HG02840 (cell line): Measurements from ENCODE around the gene GRM7.

Experiments
- ATAC-seq: cut with Tn5 transposase; IDR thresholded peaks from one replicate; pipeline ENCODE4 v1.9.1; 2021; ENCODE audit warnings: mild to moderate bottlenecking, moderate library complexity, moderate number of reproducible peaks; ENCODE audit not compliant: unreplicated experiment, low FRiP score

GRM7 gene

GRCh38 chr3:7381741-7382140, 520.8 kb downstream of the GRM7 start:
- no peak for ATAC-seq

GRCh38 chr3:7382293-7383010, 521.5 kb downstream of the GRM7 start:
- no peak for ATAC-seq

GRCh38 chr3:7385635-7386034, 524.7 kb downstream of the GRM7 start:
- no peak for ATAC-seq

- no peak for ATAC-seq
Measured at GRCh38 chr3:7388026-7388425, 527.1 kb downstream of the GRM7 start.

GRCh38 chr3:7392206-7392605, 531.3 kb downstream of the GRM7 start:
- no peak for ATAC-seq

GRCh38 chr3:7393944-7394605, 533.2 kb downstream of the GRM7 start:
- ATAC-seq = no peak

- no peak for ATAC-seq
Measured at GRCh38 chr3:7396534-7396933, 535.6 kb downstream of the GRM7 start.

GRCh38 chr3:7397097-7397496, 536.2 kb downstream of the GRM7 start:
- ATAC-seq = no peak

- ATAC-seq = no peak
Measured at GRCh38 chr3:7400360-7400759, 539.4 kb downstream of the GRM7 start.

- ATAC-seq = no peak
Measured at GRCh38 chr3:7401418-7401817, 540.5 kb downstream of the GRM7 start.

- no peak for ATAC-seq
Measured at GRCh38 chr3:7407107-7407506, 546.2 kb downstream of the GRM7 start.

- ATAC-seq = no peak
Measured at GRCh38 chr3:7410782-7411181, 549.9 kb downstream of the GRM7 start.

- no peak for ATAC-seq
Measured at GRCh38 chr3:7421065-7421464, 560.1 kb downstream of the GRM7 start.

- ATAC-seq = no peak
Measured at GRCh38 chr3:7423036-7423435, 562.1 kb downstream of the GRM7 start.

GRCh38 chr3:7423995-7424394, 563.1 kb downstream of the GRM7 start:
- ATAC-seq = no peak

GRCh38 chr3:7428206-7428718, 567.3 kb downstream of the GRM7 start:
- no peak for ATAC-seq

GRCh38 chr3:7432610-7433009, 571.7 kb downstream of the GRM7 start:
- ATAC-seq = no peak

- no peak for ATAC-seq
Measured at GRCh38 chr3:7433073-7433472, 572.2 kb downstream of the GRM7 start.

- no peak for ATAC-seq
Measured at GRCh38 chr3:7436542-7436941, 575.6 kb downstream of the GRM7 start.

GRCh38 chr3:7437231-7437630, 576.3 kb downstream of the GRM7 start:
- ATAC-seq = no peak

GRCh38 chr3:7439101-7439680, 578.3 kb downstream of the GRM7 start:
- no peak for ATAC-seq

- no peak for ATAC-seq
Measured at GRCh38 chr3:7444886-7445285, 584.0 kb downstream of the GRM7 start.
